Activated CD8-positive, alpha-beta memory T cell treated with anti-CD3 and anti-CD28 coated beads, Interleukin-2, amount 50 U/mL, for 4 hours (primary cell): ENCODE results near the gene TP63.

Experiments used
- DNase-seq: peaks from one replicate; pipeline ENCODE4 v3.0.0-alpha.2; 2020

TP63 gene

GRCh38 chr3:189786479-189787064 lies 155.4 kb downstream of the TP63 start:
- no peak for DNase-seq

- DNase-seq = no peak
These were observed 156.0 kb downstream of the TP63 start for GRCh38 chr3:189787191-189787590.

- DNase-seq = no peak
These were observed 156.4 kb downstream of the TP63 start for GRCh38 chr3:189787632-189788031.

- DNase-seq = no peak
These were observed 158.2 kb downstream of the TP63 start for GRCh38 chr3:189789432-189789831.

- DNase-seq = no peak
These were observed 159.5 kb downstream of the TP63 start for GRCh38 chr3:189790658-189791057.

- no peak for DNase-seq
These were observed 161.1 kb downstream of the TP63 start for GRCh38 chr3:189792046-189792929.

- no peak for DNase-seq
These were observed 163.3 kb downstream of the TP63 start for GRCh38 chr3:189794518-189794917.

GRCh38 chr3:189797103-189797750 lies 166.0 kb downstream of the TP63 start:
- DNase-seq = no peak

- DNase-seq = no peak
These were observed 168.2 kb downstream of the TP63 start for GRCh38 chr3:189799366-189799765.

GRCh38 chr3:189800436-189800835 lies 169.2 kb downstream of the TP63 start:
- no peak for DNase-seq

- no peak for DNase-seq
These were observed 172.1 kb downstream of the TP63 start for GRCh38 chr3:189803254-189803653.

GRCh38 chr3:189805375-189806067 lies 174.3 kb downstream of the TP63 start:
- DNase-seq = no peak

GRCh38 chr3:189806171-189806951 lies 175.2 kb downstream of the TP63 start:
- DNase-seq = no peak

GRCh38 chr3:189808246-189809007 lies 177.2 kb downstream of the TP63 start:
- no peak for DNase-seq

- no peak for DNase-seq
These were observed 178.4 kb downstream of the TP63 start for GRCh38 chr3:189809583-189809982.

GRCh38 chr3:189812806-189813465 lies 181.7 kb downstream of the TP63 start:
- DNase-seq = no peak

- no peak for DNase-seq
These were observed 182.6 kb downstream of the TP63 start for GRCh38 chr3:189813647-189814240.

GRCh38 chr3:189820365-189820720 lies 189.2 kb downstream of the TP63 start:
- DNase-seq = no peak

- no peak for DNase-seq
These were observed 190.1 kb downstream of the TP63 start for GRCh38 chr3:189821262-189821661.

GRCh38 chr3:189822726-189823125 lies 191.5 kb downstream of the TP63 start:
- no peak for DNase-seq
